DMS153 treated with DMSO at 0.1 percent for 48 hours (cell line): ENCODE measurements around the gene ATP10B.
"Not testable (repeated sequence)": the region's sequence is repeated elsewhere in the genome, so short reads cannot be mapped to it uniquely, and the experiment has no call there.

ENCODE experiments used
- DNase-seq: peaks from one replicate; lab custom pipeline; 2025; ENCODE audit not compliant: unreplicated experiment; lab: John Stamatoyannopoulos, UW

Gene ATP10B

GRCh38 chr5:160824301-160825001 lies 27.6 kb downstream of the ATP10B start:
- no peak for DNase-seq

GRCh38 chr5:160812996-160813395 lies 39.0 kb downstream of the ATP10B start:
- not testable (repeated sequence) for DNase-seq

DNA sequence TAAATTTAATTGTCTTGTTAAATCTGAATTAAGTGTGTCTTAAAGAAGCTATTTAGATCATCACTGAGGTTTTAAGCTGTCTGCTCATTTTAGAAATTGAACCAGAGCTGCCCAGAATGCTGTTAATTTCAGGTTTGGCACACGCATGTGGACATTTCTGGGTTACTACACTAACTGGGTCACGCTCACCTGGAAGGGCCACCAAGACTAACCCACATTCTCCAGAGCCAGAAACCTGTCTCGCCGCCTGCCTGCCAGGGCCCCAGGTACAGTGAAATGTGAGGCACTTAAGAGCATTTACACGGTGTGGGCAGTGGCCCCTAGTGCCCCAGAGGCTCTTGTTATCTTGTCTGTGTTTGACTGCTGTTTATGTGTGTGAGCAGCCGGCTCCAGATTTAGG lies 46.6 kb downstream of the ATP10B start:
- no peak for DNase-seq

DNA sequence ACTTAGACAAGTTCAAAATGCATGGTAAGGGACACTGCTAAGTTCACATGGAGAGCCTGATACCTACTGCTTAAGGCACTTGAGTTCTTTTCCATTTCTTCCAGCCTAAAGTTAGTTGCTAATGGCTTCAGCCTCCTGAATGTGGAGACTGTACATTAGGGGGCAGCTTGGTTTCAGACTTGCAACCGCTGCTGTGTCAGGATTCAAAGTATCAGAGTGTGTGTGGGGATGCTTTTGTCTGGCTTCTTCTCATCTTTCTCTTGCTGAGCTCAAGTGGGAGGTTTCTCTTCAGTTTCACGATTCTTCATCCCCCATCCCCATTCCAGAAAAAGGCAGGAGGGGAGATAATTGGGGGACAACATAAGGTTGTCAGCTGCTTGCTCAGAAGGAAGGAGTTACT lies 49.4 kb downstream of the ATP10B start:
- no peak for DNase-seq

DNA sequence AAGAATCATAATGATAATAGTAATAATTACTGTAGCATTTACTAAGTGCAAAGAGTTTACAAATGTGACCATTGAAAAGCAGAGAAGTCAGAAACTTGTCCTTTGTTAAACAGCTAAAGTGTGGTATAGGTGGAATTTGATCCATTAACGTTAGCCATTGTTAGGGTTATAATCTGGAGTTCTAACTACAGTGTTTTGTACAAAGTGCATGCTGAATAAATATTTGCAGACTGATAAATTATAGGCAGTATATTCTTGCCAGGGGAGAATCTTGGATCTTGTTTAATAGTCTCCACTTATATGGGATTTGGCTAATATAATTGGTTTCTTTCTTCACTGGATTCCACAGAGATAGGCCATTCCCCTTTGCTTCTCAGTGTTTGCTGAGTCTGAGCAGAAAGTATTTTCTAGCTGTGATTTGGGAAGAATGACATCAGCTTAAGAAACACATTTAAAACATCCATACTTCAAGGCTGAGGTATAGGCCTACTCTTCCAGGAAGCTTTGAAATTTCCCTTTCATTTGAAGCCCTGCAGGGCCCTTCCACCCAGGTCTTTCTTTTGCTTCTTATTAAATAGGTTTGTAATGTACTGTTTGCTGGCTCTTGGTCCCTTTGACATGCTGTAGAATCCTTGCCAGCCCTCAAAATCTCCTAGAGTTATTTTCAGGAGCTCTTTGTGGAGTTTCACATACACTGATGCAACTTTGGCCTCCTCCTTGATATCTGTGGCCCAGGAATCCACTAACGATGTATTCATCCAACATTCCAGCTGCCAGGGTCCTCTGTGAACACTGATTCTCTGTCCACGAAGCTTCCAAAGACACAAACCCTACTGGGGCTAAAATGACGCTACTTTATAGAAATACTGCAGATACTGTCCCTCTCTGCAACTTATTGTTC lies 51.4 kb downstream of the ATP10B start:
- no peak for DNase-seq

DNA sequence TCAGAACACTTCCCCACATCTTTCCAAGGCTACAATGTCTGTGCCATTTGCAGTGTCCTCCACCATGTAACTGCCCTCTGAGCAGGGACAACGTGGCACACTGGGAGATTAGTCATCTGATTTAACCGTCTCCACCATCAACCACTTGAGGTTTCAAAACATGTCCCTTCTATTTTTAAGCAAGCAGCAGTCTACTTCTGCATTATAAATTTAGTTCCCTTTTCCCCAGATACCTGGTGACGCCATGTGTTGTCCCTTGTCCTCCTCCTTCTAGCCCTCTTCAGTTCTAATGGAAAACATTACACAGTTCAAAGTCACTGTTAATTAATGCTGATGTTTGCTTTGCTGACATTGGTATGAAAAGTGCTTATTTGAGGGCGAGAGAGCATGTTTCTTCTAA lies 52.8 kb downstream of the ATP10B start:
- no peak for DNase-seq

GRCh38 chr5:160797020-160797419 lies 55.0 kb downstream of the ATP10B start:
- DNase-seq, result no peak

GRCh38 chr5:160793530-160793899 lies 58.5 kb downstream of the ATP10B start:
- DNase-seq, result no peak

- no peak for DNase-seq
Measured at GRCh38 chr5:160792732-160793529, 59.1 kb downstream of the ATP10B start.

GRCh38 chr5:160792281-160792680 lies 59.7 kb downstream of the ATP10B start:
- DNase-seq, result no peak

GRCh38 chr5:160789219-160789859 lies 62.7 kb downstream of the ATP10B start:
- DNase-seq, result no peak

- no peak for DNase-seq
Measured at GRCh38 chr5:160788102-160788660, 63.8 kb downstream of the ATP10B start.

DNA sequence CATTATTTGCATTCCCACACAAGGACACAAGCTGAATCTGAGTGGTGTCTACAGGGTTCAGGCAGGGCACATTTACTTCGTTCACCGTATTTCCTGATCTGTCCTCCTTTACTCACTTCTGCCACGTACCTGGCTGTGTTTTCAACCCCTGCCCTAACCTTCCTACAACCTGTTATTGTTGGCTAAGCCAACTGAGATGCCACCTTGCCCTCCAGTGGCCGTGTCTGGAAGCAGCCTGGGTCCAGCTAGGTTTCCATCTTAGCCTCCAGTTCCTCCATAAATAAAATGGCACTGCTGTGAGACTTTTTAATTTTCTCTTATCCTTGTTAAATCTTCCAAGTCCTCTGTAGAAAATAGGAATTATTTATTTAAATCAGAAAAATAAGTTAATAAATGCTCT lies 64.8 kb downstream of the ATP10B start:
- DNase-seq, result no peak

DNA sequence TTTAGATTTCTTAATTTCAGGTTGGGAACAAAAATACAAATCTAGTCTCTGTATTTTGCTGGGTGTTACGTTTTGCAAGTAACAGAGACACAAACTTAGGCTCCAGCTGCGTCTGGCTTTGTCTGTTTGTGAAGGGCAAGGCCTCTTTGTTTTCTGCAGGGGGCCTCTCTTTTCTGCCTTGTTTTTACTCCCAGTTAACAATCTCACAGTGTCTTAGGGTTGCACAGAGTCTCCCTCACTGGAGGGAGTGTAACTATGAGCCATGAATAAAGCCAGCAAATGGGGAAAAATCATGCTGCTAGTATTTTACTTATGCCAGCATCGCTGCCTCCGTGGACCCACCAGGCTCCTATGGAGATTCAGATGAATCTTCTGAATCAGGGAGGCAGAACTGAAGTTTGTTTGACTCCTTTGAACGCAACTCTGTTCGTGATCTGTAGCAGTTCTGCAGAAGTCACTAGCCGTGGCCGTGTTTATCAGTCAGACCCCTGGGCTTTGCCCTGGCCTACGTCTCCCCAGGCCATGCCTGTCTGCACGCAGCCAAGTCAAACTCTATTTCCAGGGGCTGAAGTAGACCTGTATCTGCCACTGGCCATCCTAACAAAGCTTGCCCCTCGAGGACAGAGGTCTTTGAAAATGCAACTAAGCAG lies 77.2 kb downstream of the ATP10B start:
- no peak for DNase-seq

GRCh38 chr5:160773646-160774410 lies 78.2 kb downstream of the ATP10B start:
- DNase-seq, result no peak

DNA sequence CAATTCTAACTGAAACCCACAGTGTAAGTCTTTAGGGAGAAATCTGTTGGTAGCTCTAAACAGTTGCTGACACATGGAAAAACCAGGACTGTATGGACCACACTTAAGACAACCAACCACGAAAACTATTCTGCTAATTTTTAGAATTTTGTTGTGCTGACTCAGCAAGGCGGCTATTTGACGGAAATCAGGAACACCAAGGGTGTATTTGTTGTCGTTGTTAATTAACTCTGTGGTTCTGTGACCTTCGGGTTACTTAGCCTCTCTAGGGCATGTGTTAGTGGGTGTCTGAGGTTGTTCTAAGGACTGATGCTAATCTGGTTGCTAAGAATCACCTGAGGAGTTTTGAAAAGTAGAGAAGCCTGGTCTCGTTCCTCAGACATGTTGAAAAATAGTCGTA lies 79.2 kb downstream of the ATP10B start:
- DNase-seq, result no peak

GRCh38 chr5:160770718-160771117 lies 81.3 kb downstream of the ATP10B start:
- DNase-seq, result no peak

DNA sequence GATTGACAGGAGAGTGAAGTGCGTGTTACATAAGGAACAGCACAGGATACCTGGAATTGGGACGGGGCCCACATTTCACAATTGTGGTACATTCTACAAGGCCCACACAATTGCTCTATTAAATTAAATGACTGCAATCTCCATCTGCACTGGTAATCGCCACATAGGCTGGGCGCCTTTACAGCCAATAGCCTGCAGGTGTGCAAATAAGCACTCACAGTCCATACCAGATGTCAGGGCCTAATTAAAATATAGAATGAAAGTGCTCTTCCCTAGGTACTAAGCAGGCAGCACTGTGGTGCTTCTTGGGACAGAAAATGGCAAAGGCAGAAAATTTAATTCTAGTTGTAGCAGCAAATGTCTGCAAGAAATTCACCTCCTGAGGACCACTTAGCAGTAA lies 82.7 kb downstream of the ATP10B start:
- DNase-seq, result no peak

DNA sequence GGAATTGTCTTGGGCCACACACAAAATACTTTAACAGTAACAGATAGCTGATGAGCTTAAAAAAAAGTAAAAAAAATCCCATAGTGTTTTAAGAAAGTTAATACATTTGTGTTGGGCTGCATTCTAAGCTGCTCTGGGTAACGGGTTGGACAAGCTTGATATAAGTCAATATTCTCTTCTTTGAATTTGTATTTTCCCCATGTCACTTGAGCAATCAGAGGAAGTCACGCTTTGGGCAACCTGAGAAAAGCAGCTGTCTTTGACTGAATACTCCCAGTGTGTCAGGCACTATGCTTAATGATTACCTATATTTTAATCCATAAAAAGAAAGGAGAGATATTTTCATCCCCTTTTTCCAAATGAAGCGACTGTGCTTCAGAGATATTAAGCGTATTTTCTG lies 84.9 kb downstream of the ATP10B start:
- no peak for DNase-seq

GRCh38 chr5:160760008-160760407 lies 92.0 kb downstream of the ATP10B start:
- DNase-seq, result no peak
